ENCODE measurements around the gene MAPK1.
"Not testable (repeated sequence)": the region's sequence is repeated elsewhere in the genome, so short reads cannot be mapped to it uniquely, and the experiment has no call there.

- not testable (repeated sequence) for TF ChIP-seq CTCF (IDR thresholded peaks at IDR 0.05; ENCODE audit: low read depth, low read length); EZH2phosphoT487 (IDR thresholded peaks at IDR 0.05; ENCODE audit: low read depth)
Observed at GRCh38 chr22:21848057-21848456, 19.4 kb downstream of the MAPK1 start.
